Activated CD8-positive, alpha-beta T cell treated with anti-CD3 and anti-CD28 coated beads for 36 hours (primary cell): Measurements from ENCODE around the gene EVI5L. TPM values are rescaled to one million over a fixed set of nuclear protein-coding genes. Genes with fewer than 3 reads are reported as not detected.

Experiments used
- ATAC-seq: fragments of 200-7000 bp; cut with Tn5 transposase; one replicate; pipeline ENCODE4 v1.10.0; 2021; ENCODE audit warnings: mild to moderate bottlenecking, moderate library complexity
- CTCF ChIA-PET: fragments of 350-600 bp; sonication (Branson Sonifier 250); formaldehyde crosslinking; loops from one replicate; lab custom pipeline; 2021; ENCODE audit warnings: antibody characterized with exemption; lab: Charles Lee
- POLR2A ChIA-PET: fragments of 350-600 bp; sonication (Branson Sonifier 250); formaldehyde crosslinking; loops from one replicate; lab custom pipeline; 2021; ENCODE audit warnings: antibody characterized with exemption; lab: Charles Lee
- DNase-seq: peaks from one replicate; pipeline ENCODE4 v3.0.0-alpha.2; 2020
- H3K27ac Mint-ChIP-seq: one replicate; pipeline ENCODE4 v1.8.0; 2021; ENCODE audit warnings: mild to moderate bottlenecking, mixed read lengths
- H3K27me3 Mint-ChIP-seq: one replicate; pipeline ENCODE4 v1.8.0; 2021; ENCODE audit warnings: mixed read lengths
- H3K36me3 Mint-ChIP-seq: one replicate; pipeline ENCODE4 v1.8.0; 2021; ENCODE audit warnings: low read depth, mixed read lengths
- H3K4me1 Mint-ChIP-seq: one replicate; pipeline ENCODE4 v1.8.0; 2021; ENCODE audit warnings: low read depth, mixed read lengths
- H3K4me3 Mint-ChIP-seq: one replicate; pipeline ENCODE4 v1.8.0; 2021; ENCODE audit warnings: mild to moderate bottlenecking, moderate library complexity, mixed read lengths
- H3K9me3 Mint-ChIP-seq: one replicate; pipeline ENCODE4 v1.8.0; 2021; ENCODE audit warnings: mixed read lengths
- intact Hi-C: fragments of 100-400 bp; cut with micrococcal nuclease; formaldehyde crosslinking; loops from one replicate; pipeline ENCODE4 v1.10.0; 2022
- total RNA-seq, 2 experiments: library from RNA; stranded (reverse); gene quantifications; one replicate each; pipeline ENCODE4 v1.2.3, GENCODE V29; 2021
- TF ChIP-seq, protein P1 (sequence below): fragments of 200-600 bp; IDR thresholded peaks from one replicate; pipeline ENCODE4 v1.8.0; 2022; ENCODE audit warnings: antibody characterized with exemption, mild to moderate bottlenecking

Gene EVI5L
- total RNA-seq, 2 experiments from 2014 or later: 3.4 to 3.9 TPM

DNA sequence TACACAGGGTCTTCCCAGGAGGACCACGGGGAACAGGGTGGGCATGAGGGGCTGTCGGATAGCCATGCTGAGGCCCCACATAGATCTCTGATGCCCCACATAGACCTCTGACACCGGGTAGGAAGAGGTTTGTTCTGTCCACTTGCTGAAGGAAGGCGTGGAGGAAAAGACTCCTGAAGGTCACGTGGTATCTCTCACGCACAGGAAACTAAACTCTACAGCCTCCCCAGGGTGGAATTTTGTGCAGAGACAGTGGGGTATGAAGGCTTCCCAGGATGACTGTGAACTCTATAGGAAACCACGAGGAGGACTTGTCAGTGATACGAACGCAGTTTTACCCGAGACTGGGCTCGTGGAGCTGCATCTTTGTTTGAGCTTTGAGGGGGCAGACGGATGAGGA is 2.8 kb downstream of the EVI5L start:
- TF ChIP-seq, protein P1, sequence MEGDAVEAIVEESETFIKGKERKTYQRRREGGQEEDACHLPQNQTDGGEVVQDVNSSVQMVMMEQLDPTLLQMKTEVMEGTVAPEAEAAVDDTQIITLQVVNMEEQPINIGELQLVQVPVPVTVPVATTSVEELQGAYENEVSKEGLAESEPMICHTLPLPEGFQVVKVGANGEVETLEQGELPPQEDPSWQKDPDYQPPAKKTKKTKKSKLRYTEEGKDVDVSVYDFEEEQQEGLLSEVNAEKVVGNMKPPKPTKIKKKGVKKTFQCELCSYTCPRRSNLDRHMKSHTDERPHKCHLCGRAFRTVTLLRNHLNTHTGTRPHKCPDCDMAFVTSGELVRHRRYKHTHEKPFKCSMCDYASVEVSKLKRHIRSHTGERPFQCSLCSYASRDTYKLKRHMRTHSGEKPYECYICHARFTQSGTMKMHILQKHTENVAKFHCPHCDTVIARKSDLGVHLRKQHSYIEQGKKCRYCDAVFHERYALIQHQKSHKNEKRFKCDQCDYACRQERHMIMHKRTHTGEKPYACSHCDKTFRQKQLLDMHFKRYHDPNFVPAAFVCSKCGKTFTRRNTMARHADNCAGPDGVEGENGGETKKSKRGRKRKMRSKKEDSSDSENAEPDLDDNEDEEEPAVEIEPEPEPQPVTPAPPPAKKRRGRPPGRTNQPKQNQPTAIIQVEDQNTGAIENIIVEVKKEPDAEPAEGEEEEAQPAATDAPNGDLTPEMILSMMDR: no peak
- H3K27me3 Mint-ChIP-seq: peaks cover 1% of the 10 kb centered on the region
- no peak overlapping the region for H3K4me3 Mint-ChIP-seq
- no peak for DNase-seq
- intact Hi-C loops: no loop called here
- no peak for ATAC-seq
- ChIA-PET POLR2A (no interaction called here), CTCF (interaction anchor here (2.0 to 2.4 kb wide), 2 partner anchors 36 to 264 kb away, joined by 7 to 11 read pairs; no protein-coding TSS in a partner anchor)
- H3K9me3 Mint-ChIP-seq: no peaks in the 10 kb centered on the region
- H3K36me3 Mint-ChIP-seq: no peaks in the 10 kb centered on the region
- H3K27ac Mint-ChIP-seq: no peak overlapping the region
- peaks cover 14% of the 10 kb centered on the region for H3K4me1 Mint-ChIP-seq

DNA sequence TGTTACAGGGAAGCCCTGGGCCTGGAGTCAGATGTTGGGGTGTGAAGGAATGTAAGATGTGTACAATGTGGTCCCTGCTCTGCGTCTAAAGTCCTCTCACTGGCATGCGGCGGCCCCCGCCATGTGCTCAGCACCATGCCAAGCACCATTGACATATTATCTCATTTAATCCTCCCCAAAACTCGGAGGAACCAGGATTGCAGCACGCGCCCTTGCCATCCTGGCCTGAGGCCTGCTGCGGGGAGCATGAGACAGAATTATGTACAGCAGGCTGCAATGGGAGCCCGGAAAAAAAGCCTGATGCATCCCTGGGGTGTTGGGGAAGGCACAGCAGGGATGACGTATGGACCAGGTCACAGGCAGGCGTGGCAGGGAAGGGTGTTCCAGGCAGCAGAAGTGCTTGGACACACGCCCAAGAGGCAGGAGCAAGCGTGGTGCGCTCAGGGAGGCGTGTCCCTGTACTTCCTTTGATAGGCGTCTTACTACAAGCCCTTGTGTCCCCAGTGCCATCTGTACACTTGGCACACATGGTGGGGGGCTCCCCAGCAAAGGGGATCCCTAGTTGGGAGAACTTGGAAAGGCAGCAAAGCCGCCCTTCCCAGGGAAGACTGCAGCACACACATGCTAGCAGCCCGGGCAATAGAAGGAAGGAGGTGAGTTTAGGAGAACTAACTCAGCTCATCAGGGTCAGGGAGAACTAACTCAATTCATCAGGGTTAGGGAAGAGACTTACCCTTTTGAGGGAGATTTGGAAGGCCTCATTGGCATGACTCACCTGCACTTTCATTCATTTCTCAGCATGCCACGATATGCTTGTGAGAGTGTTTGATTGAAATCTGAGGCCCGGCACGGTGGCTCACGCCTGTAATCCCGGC is 3.4 kb downstream of the EVI5L start:
- Mint-ChIP-seq H3K36me3 (no peaks in the 10 kb centered on the region), H3K9me3 (no peaks in the 10 kb centered on the region), H3K4me1 (peaks cover 14% of the 10 kb centered on the region), H3K4me3 (no peak overlapping the region), H3K27me3 (no peaks in the 10 kb centered on the region), H3K27ac (no peak overlapping the region)
- POLR2A ChIA-PET: no interaction called here
- CTCF ChIA-PET: interaction anchor here (2.0 kb wide), 1 partner anchor 265 kb away, joined by 7 read pairs; no protein-coding TSS in a partner anchor
- DNase-seq (no peak), ATAC-seq (no peak)
- TF ChIP-seq, protein P1: no peak
- intact Hi-C loops: no loop called here

DNA sequence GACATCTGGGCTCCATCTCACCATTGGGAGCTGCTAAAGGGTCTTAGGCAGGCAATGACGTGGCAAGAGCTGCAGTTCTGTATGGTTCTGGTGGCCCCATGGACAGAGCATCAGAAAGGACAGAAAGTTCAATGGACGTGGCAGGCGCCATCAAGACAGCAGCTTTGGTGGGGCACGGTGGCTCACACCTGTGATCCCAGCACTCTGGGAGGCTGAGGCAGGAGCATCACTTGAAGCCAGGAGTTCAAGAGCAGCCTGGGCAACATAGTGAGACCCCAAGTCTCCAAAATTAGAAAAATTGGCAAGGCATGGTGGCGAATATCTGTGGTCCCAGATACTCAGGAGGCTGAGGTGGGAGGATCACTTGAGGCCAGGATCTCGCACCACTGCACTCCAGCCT is 9.5 kb downstream of the EVI5L start:
- intact Hi-C loops: no loop called here
- H3K4me1 Mint-ChIP-seq: no peaks in the 10 kb centered on the region
- ATAC-seq: no peak
- no peaks in the 10 kb centered on the region for H3K27me3 Mint-ChIP-seq
- CTCF ChIA-PET: no interaction called here
- TF ChIP-seq, protein P1: no peak
- H3K27ac Mint-ChIP-seq: no peak overlapping the region
- no peaks in the 10 kb centered on the region for H3K36me3 Mint-ChIP-seq
- no peaks in the 10 kb centered on the region for H3K9me3 Mint-ChIP-seq
- DNase-seq: no peak
- H3K4me3 Mint-ChIP-seq: no peak overlapping the region
- POLR2A ChIA-PET: interaction anchor here (0.9 kb wide), 1 partner anchor 10 kb away, joined by 3 read pairs; no protein-coding TSS in a partner anchor

DNA sequence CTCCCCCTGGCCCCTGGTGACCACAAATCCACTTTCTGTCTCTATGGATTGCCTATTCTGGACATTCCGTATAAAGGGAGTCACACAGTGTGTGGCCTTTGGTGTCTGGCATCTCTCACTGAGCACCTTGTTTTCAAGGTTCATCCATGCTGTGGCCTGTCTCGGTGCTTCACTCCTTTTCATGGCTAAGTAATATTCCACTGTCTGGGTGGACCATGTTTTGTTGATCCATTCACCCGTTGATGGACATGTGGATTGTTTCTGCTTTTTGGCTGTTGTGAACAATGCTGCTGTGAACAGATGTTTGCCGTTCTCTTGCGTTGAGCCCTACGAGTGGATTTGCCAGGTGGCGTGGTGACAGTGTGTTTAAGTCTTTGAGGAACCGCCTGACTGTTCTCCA is 10.6 kb downstream of the EVI5L start:
- H3K36me3 Mint-ChIP-seq: no peaks in the 10 kb centered on the region
- POLR2A ChIA-PET: no interaction called here
- no peaks in the 10 kb centered on the region for H3K4me1 Mint-ChIP-seq
- H3K27me3 Mint-ChIP-seq: no peaks in the 10 kb centered on the region
- H3K9me3 Mint-ChIP-seq: no peaks in the 10 kb centered on the region
- intact Hi-C loops: no loop called here
- TF ChIP-seq, protein P1: no peak
- DNase-seq (no peak), ATAC-seq (no peak)
- CTCF ChIA-PET: no interaction called here
- H3K27ac Mint-ChIP-seq: no peak overlapping the region
- H3K4me3 Mint-ChIP-seq: no peak overlapping the region
